HG02610 (cell line): Measurements from ENCODE around the gene PRSS35.
"Not testable (repeated sequence)": the region's sequence is repeated elsewhere in the genome, so short reads cannot be mapped to it uniquely, and the experiment has no call there.

Experiments used
- ATAC-seq: cut with Tn5 transposase; IDR thresholded peaks from one replicate; pipeline ENCODE4 v1.9.1; 2021; ENCODE audit warnings: mild to moderate bottlenecking, moderate library complexity; ENCODE audit not compliant: unreplicated experiment

The PRSS35 gene, protein sequence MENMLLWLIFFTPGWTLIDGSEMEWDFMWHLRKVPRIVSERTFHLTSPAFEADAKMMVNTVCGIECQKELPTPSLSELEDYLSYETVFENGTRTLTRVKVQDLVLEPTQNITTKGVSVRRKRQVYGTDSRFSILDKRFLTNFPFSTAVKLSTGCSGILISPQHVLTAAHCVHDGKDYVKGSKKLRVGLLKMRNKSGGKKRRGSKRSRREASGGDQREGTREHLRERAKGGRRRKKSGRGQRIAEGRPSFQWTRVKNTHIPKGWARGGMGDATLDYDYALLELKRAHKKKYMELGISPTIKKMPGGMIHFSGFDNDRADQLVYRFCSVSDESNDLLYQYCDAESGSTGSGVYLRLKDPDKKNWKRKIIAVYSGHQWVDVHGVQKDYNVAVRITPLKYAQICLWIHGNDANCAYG

GRCh38 chr6:83511901-83512681 is at the start of gene PRSS35:
Gene PRSS35, plus strand, starts transcription at chr6:83512534. Its CDS starts 10,908 bp downstream, at chr6:83523442.
- peak; percentile 47 for ATAC-seq

DNA sequence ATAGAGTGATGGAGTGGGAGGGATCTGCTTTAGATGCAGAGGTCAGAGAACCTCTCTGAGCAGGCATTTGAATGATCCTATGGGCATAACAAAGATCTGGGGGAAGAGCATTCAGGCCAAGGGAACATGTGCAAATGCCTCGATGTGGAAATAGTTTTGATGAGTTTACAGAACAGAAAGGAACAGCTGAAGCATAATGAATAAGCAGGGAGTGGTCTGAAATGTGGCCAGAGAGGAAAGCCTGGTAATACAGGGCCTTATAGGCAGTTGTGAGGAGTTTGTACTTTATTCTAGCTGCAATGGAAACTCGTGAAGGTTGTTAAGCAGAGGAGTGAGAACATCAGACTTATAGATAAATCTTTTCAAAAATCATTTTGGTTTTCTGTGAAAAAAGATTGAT is 48.4 kb upstream of the PRSS35 start:
- no peak for ATAC-seq

- no peak for ATAC-seq
Observed at GRCh38 chr6:83464381-83465140, 47.8 kb upstream of the PRSS35 start.

DNA sequence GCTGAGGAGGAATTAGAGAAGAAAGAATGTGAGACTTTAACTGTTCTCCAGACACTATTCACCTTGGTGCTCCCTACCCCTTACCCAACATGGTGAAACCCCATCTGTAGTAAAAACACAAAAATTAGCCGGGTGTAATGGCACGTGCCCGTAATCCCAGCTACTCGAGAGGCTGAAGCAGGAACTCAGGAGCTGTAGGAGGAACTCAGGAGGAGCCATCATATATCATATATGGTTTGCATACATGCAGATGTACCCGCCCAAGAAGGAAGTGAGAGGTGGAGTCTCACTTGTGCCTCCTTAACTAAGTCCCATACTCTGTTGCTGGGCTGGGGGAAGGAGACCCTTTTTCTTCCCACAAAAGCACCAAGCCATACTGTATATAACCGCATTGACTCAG is 46.0 kb upstream of the PRSS35 start:
- no peak for ATAC-seq

- ATAC-seq = no peak
Observed at GRCh38 chr6:83467620-83468036, 44.7 kb upstream of the PRSS35 start.

- no peak for ATAC-seq
Observed at GRCh38 chr6:83470001-83470400, 42.3 kb upstream of the PRSS35 start.

DNA sequence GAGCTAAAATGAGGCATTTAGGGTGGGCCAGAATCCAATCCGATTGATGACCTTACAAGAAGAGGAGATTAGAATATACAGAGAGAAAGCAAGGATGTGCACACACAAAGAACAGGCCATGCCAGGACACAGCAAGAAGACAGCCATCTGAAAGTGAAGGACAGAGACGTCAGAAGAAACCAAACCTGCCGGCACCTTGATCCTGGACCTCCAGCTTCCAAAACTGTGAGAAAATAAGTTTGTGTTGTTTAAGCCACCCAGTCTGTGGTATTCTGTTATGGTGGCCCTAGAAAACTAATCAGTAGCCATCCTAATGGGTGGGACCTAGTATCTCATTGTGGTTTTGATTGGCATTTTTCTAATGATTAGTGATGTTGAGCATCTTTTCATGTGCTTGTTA is 41.7 kb upstream of the PRSS35 start:
- no peak for ATAC-seq

- no peak for ATAC-seq
Observed at GRCh38 chr6:83472767-83473166, 39.6 kb upstream of the PRSS35 start.

DNA sequence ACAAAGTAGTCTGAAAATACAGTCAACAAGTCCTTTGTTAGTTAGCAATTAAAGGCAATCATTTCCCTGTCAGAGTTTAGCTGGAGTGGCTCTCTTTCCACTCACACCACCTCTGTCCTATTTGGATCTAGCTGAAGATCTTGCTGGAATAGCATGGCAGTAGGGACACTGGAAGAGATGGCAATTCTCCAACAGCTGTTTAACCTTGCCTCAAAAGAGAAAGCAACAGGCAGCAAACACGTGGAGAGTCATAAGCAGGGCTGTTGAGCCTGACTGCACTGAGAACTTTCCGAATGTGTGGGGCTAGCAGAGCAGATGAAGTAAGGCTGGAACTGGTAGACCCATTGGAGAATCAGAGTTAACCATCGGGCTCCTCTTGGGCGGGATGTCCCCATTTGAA is 38.0 kb upstream of the PRSS35 start:
- ATAC-seq = no peak

GRCh38 chr6:83476971-83477370 is 35.4 kb upstream of the PRSS35 start:
- no peak for ATAC-seq

- ATAC-seq = no peak
Observed at GRCh38 chr6:83479389-83479788, 32.9 kb upstream of the PRSS35 start.

GRCh38 chr6:83480470-83480869 is 31.9 kb upstream of the PRSS35 start:
- ATAC-seq = no peak

- ATAC-seq = not testable (repeated sequence)
Observed at GRCh38 chr6:83481938-83482337, 30.4 kb upstream of the PRSS35 start.

DNA sequence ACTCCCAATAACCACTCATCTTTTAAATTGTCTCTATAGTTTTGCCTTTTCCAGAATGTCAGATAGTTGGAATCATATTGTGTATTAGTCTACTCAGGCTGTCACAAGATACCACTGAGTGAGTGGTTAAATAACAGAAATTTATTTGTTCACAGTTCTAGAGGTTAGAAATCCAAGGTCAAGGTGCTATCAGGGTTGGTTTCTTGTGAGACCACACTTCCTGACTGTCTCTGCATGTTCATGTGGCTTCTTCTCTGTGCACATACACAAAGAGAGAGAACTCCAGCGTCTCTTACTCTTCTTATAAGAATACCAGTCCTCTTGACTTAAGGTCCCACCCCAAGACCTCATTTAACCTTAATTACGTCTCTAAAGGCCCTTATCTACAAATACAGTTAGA is 23.9 kb upstream of the PRSS35 start:
- no peak for ATAC-seq

DNA sequence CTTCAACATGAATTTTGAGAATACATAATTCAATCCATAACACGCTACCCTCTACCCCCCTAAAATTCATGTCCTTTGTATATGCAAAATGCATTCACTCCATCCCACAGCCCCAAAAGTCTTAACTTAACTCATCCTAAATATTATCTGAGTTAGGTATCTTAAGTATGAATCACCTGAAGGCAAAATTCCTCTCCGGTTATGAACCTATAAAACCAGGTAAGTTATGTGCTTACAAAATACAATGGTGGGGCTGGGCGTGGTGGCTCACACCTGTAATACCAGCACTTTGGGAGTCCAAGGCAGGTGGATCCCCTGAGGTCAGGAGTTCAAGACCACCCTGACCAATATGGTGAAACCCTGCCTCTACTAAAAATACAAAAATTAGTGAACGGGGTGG is 23.5 kb upstream of the PRSS35 start:
- ATAC-seq = no peak

GRCh38 chr6:83490217-83490807 is 22.0 kb upstream of the PRSS35 start:
- ATAC-seq = no peak

GRCh38 chr6:83505356-83505755 is 7.0 kb upstream of the PRSS35 start:
- no peak for ATAC-seq

DNA sequence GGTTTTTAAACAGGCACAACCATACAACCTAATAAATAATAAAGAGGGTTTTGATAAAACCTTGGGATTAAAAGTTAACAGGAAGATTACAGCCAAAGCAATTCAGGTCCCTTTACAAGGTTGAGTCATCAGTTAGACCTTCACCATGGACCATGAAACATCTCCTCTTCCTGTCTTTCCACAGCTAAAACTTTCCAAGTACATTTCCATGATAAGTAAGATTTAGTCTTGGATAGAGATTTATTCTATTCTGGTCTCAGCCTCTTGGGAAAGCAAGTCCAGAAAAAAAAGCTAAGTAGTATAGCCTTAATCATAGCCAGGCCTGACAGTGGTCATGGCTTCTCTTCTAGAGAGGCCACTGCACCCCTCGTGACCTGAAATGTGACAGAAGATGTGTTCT is 2.9 kb upstream of the PRSS35 start:
- ATAC-seq = no peak

- ATAC-seq = no peak
Observed at GRCh38 chr6:83510791-83511190, 1.5 kb upstream of the PRSS35 start.

GRCh38 chr6:83511266-83511665 is 1.1 kb upstream of the PRSS35 start:
- ATAC-seq = no peak

GRCh38 chr6:83514466-83514865 is 2.1 kb downstream of the PRSS35 start:
- ATAC-seq = no peak
